Activated CD4-positive, CD25-positive, alpha-beta regulatory T cell (primary cell): Measurements from ENCODE around the gene SPOCK2.

Source experiments
- DNase-seq, 4 experiments: peaks; one replicate each; lab custom pipeline; 2025; lab: John Stamatoyannopoulos, UW

SPOCK2 gene

GRCh38 chr10:72011976-72012512, 76.3 kb downstream of the SPOCK2 start:
- DNase-seq: no peak

DNA sequence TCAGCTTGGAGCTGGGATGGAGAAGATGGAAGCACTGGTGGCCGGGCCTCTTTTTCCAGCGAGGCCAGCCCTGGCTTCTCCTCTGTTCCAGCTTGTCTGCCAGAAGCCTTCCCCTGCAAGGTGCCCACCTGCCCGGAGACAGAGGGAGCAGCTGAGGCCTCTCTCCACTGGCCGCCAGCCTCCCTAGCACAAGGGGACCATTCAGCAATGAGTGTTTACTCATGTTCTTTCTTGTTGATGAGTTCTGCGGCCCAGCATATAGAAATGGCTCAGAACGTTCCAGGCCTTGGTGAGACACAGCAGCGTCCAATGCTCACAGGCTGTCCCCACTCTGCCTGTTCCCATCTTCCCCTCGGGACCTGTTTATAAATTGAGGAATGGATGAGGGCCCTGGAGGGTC, 76.9 kb downstream of the SPOCK2 start:
- DNase-seq: no peak

DNA sequence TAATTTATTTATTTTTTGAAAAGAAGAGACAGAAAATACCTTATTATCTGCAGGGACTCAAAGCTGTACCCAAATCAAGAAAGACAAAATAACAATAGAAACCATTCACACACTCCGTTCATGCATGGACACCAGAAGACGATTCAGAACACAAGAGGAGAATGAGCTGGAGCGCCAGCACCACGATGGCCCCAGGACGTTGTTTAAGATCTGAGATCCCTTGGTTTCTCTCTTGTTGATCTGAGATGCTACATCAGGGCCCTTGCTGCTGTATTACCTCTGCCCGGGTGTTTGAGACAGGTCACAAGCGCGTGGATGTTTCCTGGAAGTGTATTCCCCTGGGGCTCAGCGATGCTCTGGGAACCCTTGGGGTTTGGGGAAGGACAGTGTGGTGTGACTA, 77.3 kb downstream of the SPOCK2 start:
- DNase-seq: no peak

DNA sequence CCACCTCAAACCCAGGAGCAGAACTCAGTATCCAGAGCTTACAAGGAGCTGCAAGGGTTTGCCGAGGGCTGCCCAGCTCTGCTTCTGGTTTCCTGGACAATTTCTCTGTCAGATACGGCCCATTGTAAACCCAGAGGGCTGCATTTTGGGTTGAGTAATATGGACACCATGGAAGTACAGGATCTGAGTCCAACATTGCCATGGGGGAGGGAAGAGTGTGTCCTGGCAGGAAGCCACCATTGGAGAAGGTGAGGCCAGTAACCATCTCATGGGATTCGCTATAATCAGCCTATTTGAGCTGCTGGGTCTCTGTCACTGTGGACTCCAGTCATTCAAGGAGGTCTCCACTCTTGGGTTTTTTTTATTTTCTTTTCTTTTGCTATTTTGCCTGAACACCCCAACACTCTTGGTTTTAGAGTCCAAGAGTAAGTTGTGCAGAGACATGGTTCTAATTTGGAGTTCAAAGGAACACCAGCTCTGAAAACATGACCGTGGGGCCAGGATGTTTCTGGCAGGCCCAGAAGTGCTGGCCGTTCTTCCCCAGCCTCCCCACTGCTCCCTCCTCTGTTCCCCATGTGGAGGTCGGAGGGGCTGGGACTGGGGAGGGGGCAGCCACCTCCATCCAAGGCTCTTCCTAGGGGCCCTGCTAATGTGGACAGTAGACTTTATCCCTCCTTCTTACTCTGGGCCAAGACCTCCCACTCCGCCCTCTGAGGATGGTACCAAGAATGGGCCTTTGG, 77.9 kb downstream of the SPOCK2 start:
- no peak for DNase-seq

- DNase-seq: no peak
Measured at GRCh38 chr10:72009425-72010081, 78.8 kb downstream of the SPOCK2 start.

- DNase-seq: no peak
Measured at GRCh38 chr10:72009051-72009424, 79.3 kb downstream of the SPOCK2 start.
